ENCODE measurements around the gene LMNB1.
"Not testable (repeated sequence)": the region's sequence is repeated elsewhere in the genome, so short reads cannot be mapped to it uniquely, and the experiment has no call there.

The LMNB1 gene, protein sequence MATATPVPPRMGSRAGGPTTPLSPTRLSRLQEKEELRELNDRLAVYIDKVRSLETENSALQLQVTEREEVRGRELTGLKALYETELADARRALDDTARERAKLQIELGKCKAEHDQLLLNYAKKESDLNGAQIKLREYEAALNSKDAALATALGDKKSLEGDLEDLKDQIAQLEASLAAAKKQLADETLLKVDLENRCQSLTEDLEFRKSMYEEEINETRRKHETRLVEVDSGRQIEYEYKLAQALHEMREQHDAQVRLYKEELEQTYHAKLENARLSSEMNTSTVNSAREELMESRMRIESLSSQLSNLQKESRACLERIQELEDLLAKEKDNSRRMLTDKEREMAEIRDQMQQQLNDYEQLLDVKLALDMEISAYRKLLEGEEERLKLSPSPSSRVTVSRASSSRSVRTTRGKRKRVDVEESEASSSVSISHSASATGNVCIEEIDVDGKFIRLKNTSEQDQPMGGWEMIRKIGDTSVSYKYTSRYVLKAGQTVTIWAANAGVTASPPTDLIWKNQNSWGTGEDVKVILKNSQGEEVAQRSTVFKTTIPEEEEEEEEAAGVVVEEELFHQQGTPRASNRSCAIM

DNA sequence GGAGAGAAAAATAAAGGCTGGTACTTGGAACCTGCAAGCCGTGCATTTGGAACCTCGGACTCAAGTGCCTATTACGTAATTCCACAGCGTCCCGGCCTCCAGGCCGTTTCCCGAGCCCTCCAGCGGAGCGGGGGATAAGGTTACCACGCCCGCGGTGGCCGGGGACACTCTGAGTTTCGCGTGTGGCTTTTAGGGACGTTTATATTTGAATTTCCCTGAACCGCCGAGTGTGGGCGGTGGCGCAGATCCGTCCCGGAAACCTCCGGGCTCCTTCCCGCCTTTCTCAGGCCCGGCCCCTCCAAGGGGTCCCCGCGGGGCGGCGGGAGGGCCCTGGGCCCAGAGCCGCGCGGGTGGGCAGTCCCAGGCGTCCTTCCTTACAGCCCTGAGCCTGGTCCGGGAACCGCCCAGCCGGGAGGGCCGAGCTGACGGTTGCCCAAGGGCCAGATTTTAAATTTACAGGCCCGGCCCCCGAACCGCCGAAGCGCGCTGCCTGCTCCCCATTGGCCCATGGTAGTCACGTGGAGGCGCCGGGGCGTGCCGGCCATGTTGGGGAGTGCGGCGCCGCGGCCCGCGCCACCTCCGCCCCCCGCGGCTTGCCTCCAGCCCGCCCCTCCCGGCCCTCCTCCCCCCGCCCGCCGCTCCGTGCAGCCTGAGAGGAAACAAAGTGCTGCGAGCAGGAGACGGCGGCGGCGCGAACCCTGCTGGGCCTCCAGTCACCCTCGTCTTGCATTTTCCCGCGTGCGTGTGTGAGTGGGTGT is at the start of gene LMNB1:
Gene LMNB1 (plus strand): TSS at position 638 of the 758 bp plus-strand sequence. CDS start 373 bp downstream, outside the sequence.
- DNase-seq: peak; percentile 98

DNA sequence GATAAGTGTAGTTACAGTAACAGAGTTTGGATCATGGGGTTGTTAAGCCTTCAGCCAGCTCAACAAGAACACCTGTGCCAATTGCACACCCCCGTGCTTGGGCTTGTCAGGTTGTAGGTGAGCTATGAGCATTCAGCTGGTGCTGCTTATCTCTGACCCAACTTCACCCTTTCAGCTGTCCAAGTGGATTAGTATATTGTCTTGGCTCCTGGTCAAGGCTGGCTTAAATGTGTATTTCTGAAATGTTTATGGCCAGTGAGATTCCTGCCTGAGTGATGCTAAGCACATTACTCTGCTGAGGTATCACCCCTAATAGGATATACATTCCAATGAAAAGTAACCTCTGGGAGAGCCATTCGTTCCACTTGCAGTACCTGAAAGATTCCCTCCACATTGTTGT is 44.2 kb upstream of the LMNB1 start:
- DNase-seq: no peak

DNA sequence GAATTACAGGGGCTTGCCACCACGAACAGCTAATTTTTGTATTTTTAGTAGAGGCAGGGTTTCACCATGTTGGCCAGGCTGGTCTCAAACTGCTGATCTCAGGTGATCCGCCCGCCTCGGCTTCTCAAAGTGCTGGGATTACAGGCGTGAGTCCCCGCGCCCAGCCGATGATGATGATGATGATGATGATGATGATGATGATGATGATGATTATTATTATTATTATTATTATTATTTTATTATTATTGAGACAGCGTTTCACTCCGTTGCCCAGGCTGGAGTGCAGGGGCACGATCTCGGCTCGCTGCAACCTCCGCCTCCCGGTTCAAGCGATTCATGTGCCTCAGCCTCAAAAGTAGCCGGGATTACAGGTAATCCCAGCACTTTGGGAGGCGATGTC is 42.4 kb upstream of the LMNB1 start:
- DNase-seq: not testable (repeated sequence)

DNA sequence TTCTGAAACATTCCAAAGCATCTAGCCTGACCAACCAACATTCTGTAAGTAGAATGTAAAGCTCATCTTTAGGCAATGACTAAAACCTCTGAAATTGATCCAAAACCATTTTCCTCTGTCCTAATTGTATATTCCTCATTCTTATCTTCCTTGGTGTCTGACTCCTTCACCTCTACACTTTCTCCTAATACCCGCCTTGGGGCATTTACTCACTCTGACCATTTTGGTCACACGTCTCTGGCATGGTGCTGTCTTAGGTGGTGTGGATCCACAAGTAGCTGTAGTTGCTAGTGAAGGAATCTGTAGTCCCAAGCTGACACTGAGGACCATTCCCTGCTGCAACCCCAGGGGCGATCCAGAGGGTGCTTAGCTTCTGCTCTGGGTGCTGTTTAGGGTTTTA is 40.8 kb upstream of the LMNB1 start:
- no peak for DNase-seq

DNA sequence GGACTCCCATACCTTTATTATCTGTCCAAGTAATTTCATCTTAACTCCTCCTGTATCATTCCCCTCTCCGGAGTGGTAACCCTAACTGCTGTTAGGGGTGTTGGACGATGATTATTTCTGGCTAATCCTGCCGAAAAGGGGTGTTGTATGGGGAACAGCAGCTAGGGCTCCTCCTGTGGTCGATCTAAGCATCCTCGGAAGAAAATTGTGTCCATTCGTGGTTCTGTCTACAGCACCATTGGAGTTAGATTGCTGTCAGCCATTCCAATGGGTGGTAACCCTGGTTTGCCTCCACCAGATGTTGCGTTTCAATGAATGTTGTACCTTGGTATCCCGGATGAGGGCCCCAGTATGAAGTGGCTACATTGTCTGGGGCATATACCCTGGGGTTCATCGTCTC is 35.6 kb upstream of the LMNB1 start:
- no peak for DNase-seq

DNA sequence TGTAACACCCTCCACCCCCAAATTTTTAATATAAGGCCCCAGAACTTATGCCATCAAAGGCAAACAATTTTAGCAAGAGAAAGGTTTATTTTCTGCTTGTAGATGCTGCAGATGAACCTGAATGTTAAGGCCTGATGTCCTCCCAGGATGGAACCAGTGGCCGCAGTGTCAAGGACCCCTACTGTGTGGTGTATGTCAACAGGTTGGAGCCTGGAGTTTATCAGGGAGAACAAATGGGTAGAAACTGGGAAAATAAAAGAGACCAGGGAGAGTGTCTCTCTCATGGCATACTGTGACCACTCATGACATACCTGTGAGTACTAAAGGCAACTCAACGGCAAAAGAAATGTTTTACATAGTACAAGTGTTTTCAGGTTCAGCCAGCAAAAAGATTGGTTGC is 34.5 kb upstream of the LMNB1 start:
- no peak for DNase-seq

DNA sequence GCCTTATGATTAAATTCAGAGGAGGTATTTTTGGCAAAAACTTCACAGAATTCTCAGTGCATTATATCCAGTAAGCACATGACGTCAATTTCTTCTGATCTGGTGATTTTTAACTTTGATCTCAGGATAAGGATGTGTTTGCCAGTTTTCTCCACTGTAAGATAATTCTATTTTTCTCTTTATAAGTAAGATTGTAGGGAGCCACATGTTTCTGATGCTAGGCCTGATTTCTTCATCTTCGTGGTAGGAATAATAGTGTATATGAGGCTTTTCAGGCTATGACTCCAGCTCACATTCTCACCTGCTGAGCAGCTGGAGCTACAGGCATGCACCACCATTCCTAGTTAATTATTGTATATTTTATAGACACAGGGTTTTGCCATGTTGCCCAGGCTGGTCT is 32.1 kb upstream of the LMNB1 start:
- DNase-seq: no peak

DNA sequence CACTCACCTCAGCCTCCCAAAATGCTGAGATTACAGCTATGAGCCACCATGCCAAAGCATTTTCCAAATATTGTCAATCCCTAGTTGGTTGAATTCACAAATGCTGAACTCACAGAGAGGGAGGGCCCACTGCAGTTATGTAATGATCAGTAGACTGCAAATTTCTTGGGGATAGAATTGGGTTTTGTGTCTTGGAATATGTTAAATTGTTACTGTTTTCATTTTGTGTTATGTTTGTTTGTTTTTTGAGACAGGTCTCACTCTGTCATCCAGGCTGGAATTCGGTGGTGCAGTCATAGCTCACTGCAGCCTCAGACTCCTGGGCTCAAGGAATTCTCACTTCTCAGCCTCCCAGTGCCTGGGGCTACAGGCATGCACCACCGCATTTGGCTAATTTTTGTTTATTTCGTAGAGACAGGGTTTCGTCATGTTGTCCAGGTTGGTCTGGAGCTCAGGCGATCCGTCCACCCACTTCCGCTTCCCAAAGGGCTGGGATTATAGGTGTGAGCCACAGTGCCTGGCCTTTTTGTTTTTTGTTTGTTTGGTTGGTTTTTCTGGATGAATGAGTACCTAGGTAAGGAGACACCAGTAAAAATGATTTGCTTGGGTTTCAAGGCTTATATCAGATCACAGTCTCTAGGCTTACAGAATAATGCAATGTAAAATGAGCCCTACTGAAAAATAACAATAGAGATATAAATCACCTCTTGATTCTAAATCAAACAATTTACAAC is 31.5 kb upstream of the LMNB1 start:
- DNase-seq: no peak

DNA sequence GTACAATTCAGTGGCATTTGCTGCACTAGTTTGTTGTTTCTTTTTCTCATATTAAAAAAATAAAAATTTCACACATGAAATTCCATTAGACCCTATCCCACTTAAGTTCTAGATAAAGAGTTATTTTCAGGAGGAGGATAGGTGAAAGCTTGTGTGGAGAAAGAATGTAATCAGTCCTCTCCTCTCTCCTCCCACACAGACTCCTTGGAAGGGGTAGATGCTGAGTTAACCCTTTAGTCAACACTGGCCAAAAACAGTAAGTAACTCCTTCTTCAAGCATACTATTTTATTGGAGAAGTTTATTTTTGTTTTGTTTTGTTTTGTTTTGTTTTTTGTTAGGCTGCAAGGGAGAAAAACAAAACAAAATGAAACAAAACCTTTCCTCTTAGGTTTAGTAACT is 30.6 kb upstream of the LMNB1 start:
- DNase-seq: no peak

DNA sequence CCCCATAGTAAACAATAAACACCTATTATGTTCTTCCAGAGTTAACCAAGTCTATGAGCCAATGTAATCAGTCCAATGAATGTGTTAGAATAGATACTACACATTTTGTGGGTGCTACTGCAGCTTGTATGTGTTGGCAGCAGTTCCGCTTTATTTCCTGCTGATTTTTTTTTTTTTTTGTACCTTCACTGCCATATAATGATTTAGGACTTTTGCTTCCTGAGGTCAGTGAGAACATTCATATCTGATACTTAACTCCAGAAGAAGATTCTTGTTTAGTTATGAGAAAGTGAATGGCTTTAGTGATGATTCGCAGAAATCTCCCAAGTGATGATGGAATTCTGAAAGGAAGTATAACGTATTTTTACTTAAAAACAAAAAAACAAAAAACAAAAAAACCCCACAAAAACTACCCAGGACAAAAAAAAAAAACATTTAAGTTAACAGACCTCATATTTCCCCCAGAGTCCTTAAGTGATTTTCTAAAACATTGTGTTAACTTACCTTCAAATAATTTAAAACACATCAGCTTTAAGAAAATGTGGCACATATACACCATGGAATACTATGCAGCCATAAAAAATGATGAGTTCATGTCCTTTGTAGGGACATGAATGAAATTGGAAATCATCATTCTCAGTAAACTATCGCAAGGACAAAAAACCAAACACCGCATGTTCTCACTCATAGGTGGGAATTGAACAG is 24.7 kb upstream of the LMNB1 start:
- no peak for DNase-seq

DNA sequence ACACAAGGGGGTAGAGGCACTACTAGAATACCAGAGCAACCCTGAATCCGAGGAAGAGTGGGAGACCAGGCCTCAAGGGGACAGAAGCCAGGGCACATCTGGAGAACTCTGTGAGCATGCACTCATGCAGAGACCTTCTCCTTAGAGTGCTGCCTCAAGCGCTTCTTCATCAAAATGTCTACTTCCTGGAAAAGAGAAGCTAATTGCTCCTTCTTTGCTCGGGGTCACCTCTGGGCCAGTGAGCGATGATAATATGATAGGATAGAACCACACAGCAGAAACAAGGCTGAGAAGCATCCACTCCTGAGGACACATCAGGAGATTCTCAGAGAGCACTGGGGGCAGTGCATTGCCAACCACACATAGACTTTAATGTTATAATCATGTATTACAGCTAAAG is 23.7 kb upstream of the LMNB1 start:
- no peak for DNase-seq

DNA sequence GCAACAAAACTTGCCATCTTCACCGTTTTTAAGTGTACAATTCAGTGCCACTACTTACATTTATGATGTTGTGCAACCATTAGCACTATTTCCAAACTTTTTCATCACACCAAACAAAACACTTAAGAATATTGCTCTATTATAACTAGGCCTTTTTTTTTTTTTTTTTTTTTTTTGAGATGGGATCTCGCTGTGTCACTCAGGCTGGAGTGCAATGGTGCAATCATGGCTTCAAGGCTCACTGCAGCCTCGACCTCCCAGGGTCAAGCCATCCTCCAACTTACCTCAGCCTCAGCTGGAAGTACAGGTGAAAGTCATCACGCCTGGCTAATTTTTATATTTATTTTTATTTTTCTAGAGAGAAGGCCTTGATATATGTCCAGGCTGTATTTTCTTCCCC is 22.3 kb upstream of the LMNB1 start:
- no peak for DNase-seq

DNA sequence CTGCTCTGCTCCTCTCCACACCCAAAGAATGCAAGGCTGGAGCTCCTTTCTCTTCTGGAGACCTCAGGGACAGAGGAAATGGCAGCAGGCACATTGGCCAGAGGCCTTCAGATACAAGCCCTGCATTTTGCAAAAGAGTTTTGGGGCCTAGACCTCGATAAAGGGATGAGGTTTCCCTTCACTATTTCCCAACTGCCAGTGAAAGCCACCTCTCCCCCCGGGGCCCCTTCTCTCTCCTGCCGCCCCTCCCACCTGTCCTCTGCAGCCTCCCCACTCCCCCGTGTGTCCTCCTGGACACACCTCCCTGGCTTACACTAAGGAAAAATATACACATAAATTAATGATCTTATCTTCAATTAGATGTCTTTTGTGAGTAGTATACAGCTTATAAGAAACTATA is 21.3 kb upstream of the LMNB1 start:
- no peak for DNase-seq

DNA sequence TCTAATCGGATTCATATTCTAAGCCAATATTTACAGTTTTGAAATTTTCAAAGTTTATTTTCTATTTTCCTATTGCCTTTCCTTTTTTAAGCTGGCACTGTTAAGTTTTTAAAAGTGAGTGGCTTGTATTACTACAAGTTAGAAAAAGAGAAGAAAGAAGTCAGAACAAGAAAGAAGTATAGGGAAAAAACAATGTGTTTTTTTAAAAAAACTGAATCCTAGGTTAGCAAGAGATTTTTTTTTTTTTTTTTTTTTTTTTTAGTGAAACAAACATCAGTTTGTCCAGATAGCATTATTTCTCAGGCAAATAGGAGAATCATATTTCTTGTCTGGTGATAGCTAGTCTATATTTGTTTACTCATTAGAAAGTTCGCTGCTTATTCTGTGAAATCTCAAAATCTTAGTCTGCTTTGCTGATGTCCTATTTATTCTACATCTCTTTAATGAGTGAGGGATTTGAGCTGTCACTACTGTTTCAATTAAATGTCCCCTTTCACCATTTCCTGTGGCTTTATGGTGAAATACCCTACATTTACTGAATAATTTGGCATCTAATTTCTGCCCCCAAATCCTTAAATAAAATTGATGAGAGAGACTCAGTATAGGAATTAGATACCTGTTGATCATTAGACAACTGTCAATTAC is 19.1 kb upstream of the LMNB1 start:
- DNase-seq: peak; percentile 24

DNA sequence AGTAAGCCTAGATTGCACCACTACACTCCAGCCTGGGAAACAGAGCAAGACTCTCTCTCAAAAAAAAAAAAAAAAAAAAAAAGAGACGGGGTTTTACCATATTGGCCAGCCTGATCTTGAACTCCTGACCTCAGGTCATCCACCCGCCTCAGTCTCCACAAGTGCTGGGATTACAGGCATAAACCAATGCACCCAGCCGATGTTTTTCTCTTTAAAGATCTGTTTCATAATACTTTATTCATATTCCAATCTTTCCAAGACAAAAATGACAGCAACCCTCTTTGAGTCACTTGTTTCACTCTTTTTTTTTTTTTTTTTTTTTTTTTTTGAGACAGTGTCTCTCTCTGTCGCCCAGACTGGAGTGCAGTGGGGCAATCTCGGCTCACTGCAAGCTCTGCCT is 13.6 kb upstream of the LMNB1 start:
- no peak for DNase-seq

DNA sequence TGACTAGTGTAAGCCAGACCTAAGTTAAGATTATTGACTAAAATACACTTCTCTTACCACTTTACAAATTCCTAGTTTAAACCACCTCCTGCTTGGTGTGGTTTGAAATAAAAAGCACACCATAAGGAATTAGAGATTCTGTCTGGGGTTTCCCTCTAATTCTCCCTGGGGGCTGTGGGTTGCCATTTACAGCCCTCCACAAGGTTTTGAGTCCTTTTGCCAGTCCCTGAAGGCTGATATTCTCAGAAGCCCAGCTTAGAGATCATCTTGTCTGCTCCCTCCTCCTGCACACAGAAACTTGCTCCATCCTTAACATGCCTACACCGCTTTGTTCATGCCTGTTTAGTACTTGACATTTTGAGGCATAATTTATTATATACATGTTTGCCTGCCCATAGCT is 7.2 kb upstream of the LMNB1 start:
- no peak for DNase-seq

DNA sequence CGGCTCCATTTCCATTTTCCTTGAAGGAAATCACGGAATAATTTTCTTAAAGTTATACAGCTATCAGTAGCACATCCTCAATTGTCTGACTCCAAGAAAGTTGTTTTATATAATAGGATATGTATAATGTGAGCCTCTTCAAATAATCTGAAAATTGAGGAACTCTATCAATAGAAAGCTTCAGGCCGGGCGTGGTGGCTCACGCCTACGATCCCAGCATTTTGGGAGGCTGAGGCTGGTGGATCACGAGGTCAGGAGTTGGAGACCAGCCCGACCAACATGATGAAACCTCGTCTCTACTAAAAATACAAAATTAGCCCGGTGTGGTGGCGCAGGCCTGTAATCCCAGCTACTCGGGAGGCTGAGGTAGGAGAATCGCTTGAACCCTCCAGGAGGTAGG is 3.4 kb upstream of the LMNB1 start:
- DNase-seq: not testable (repeated sequence)

DNA sequence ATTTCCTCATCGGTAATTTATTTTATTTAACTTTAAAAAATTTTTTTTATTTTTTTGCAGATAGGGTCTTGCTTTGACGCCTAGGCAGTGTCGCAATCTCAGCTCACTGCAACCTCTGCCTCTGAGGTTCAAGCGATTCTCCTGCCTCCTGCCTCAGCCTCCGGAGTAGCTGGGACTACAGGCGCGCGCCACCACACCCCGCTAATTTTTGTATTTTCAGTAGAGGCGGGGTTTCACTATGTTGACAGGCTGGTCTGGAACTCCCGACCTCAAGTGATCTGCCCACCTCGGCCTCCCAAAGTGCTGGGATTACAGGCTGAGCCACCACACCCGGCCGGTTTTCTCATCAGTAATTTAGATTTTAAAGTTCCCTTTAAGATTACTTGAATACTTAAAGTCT is 2.3 kb upstream of the LMNB1 start:
- not testable (repeated sequence) for DNase-seq

DNA sequence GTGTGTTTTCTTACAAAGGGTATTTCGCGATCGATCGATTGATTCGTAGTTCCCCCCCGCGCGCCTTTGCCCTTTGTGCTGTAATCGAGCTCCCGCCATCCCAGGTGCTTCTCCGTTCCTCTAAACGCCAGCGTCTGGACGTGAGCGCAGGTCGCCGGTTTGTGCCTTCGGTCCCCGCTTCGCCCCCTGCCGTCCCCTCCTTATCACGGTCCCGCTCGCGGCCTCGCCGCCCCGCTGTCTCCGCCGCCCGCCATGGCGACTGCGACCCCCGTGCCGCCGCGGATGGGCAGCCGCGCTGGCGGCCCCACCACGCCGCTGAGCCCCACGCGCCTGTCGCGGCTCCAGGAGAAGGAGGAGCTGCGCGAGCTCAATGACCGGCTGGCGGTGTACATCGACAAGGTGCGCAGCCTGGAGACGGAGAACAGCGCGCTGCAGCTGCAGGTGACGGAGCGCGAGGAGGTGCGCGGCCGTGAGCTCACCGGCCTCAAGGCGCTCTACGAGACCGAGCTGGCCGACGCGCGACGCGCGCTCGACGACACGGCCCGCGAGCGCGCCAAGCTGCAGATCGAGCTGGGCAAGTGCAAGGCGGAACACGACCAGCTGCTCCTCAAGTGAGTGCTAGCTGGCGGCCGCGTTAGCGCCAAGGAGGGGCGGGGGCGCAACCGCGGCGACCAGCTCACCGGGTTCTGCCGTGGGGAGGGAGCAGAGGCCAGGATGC is 480 bp downstream of the LMNB1 start:
- DNase-seq: peak; percentile 59

DNA sequence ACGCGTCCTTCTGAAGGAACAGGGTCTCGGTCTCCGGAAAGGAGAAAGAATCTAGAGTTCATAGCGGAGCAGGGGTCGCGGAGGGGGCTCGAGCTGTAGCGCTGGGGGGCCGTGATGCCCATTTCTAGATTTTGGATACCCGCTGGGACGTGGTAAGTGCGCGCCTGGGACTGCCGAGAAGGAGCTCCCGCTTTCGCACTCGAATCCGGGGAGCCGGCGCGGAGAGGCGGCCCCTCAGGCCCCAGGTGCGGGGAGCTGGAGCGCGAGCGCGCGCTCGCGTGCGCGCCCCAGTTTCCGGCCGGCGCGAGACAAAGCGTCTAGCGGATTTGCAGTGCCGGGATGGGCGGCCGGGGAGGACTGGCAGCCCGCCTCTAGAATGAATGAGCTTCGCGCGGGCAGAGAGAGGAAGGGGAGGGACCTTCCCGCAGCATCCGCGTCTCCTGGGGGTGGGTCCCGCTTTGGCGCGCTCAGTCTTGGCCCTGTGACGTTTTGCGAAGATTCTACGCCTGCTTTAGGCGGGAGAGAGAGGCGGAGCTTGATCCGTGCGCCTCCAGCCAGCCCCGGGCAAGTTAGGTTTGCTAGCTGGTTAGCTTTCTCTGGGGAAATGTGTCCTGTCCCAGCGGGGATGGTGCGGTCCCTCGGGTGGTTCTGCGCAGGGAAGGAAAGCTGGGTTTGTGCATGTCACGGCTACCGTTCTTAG is 1.2 kb downstream of the LMNB1 start:
- peak; percentile 98 for DNase-seq
